Endothelial cell of umbilical vein (primary cell): ENCODE results near the gene FSTL4. TPM values are rescaled to one million over a fixed set of nuclear protein-coding genes. Genes with fewer than 3 reads are reported as not detected.
A peak's percentile ranks its signal among the peaks of the same experiment; 100 is the strongest.

Experiments
- BruUV-seq: library from RNA; stranded (reverse); fragments of 400-500 nt; replicated peaks from 2 replicates; lab custom pipeline; 2021; lab: Mats Ljungman, UMichigan
- CTCF ChIA-PET: fragments of 300-600, 350-600 bp; sonication (Branson Sonifier 250); formaldehyde crosslinking; loops from one replicate; lab custom pipeline; 2021; ENCODE audit warnings: antibody characterized with exemption, inconsistent platforms; lab: Charles Lee
- POLR2A ChIA-PET: fragments of 300-600, 350-600 bp; sonication (Branson Sonifier 250); formaldehyde crosslinking; loops from one replicate; lab custom pipeline; 2021; ENCODE audit warnings: antibody characterized with exemption, inconsistent platforms; lab: Charles Lee
- DNase-seq: peaks from one replicate; pipeline ENCODE4 v3.0.0-alpha.2; 2011; ENCODE audit warnings: low read depth, low spot score
- FAIRE-seq: peaks from 2 replicates; lab custom pipeline; 2011; peaks lifted over from hg19 to GRCh38; lab: Jason Lieb, UNC
- H2AFZ ChIP-seq: 2 replicates; pipeline ENCODE4 v1.6.0; 2012; ENCODE audit warnings: low read depth, low read length, control low read depth, inconsistent platforms
- H3K27ac ChIP-seq: 2 replicates; pipeline ENCODE4 v1.5.1; 2011; ENCODE audit warnings: low read depth, mild to moderate bottlenecking, control low read depth, low read length, moderate library complexity; ENCODE audit not compliant: insufficient read depth
- H3K27me3 ChIP-seq, 2 experiments: 2 replicates each; pipeline versions ENCODE4 v1.6.0 to v1.6.1; 2011; ENCODE audit warnings: low read length in 2 of 2, mixed read lengths in 1 of 2; ENCODE audit not compliant: control insufficient read depth in 2 of 2, insufficient read depth in 2 of 2
- H3K36me3 ChIP-seq, 2 experiments: 2 replicates in 1 of 2; 3 replicates in 1 of 2; pipeline ENCODE4 v1.5.1; 2011; ENCODE audit warnings: low read length in 2 of 2, mild to moderate bottlenecking in 1 of 2, moderate library complexity in 1 of 2; ENCODE audit not compliant: control insufficient read depth in 2 of 2, insufficient read depth in 2 of 2; ENCODE audit errors: extremely low read depth in 1 of 2
- H3K4me1 ChIP-seq: 3 replicates; pipeline ENCODE4 v1.5.1; 2011; ENCODE audit warnings: mild to moderate bottlenecking, low read length; ENCODE audit not compliant: control insufficient read depth, insufficient read depth; ENCODE audit errors: extremely low read depth
- H3K4me2 ChIP-seq: 2 replicates; pipeline ENCODE4 v1.6.1; 2011; ENCODE audit warnings: low read length, control low read depth, mixed read lengths; ENCODE audit not compliant: insufficient read depth
- H3K4me3 ChIP-seq, 3 experiments: fragments of 200-600 bp in 1 of 3; sonication (generic), shearing (Covaris generic) in 1 of 3; replicated peaks in 1 of 3; 2 replicates each; pipeline ENCODE4 v1.5.1; 2011 to 2016; ENCODE audit warnings: control low read depth in 3 of 3, low read length in 3 of 3, mild to moderate bottlenecking in 2 of 3, inconsistent platforms in 1 of 3, low read depth in 1 of 3, moderate library complexity in 1 of 3; ENCODE audit not compliant: insufficient read depth in 1 of 3
- H3K79me2 ChIP-seq: 2 replicates; pipeline ENCODE4 v1.6.0; 2012; ENCODE audit warnings: low read length, inconsistent platforms; ENCODE audit not compliant: control insufficient read depth, insufficient read depth
- H3K9ac ChIP-seq: replicated peaks from 2 replicates; pipeline ENCODE3; 2011; ENCODE audit warnings: low read length, control low read depth; ENCODE audit not compliant: insufficient read depth; ENCODE audit errors: extremely low read depth
- H3K9me1 ChIP-seq: replicated peaks from 3 replicates; pipeline ENCODE4 v1.6.0; 2011; ENCODE audit warnings: mild to moderate bottlenecking, low read length; ENCODE audit not compliant: control insufficient read depth, insufficient read depth; ENCODE audit errors: extremely low read depth
- H3K9me3 ChIP-seq: replicated peaks from 2 replicates; pipeline ENCODE4 v1.5.1; 2012; ENCODE audit warnings: low read length, inconsistent platforms; ENCODE audit not compliant: control insufficient read depth, insufficient read depth
- H4K20me1 ChIP-seq: replicated peaks from 2 replicates; pipeline ENCODE3; 2011; ENCODE audit warnings: mild to moderate bottlenecking, low read length; ENCODE audit not compliant: control insufficient read depth, insufficient read depth; ENCODE audit errors: extremely low read depth
- FOS ChIP-seq: IDR thresholded peaks from 2 replicates; pipeline ENCODE4 v1.6.1; 2011; ENCODE audit warnings: mild to moderate bottlenecking, low read length, moderate library complexity, borderline replicate concordance; ENCODE audit not compliant: insufficient read depth
- GATA2 ChIP-seq: IDR thresholded peaks from 2 replicates; pipeline ENCODE4 v1.7.0; 2011; ENCODE audit warnings: low read depth, mild to moderate bottlenecking, moderate library complexity, mixed read lengths, low read length; ENCODE audit not compliant: insufficient read length, insufficient read depth
- MYC ChIP-seq: IDR thresholded peaks from one replicate; pipeline ENCODE4 v1.6.1; 2011; ENCODE audit warnings: mild to moderate bottlenecking, low read depth, low read length
- POLR2A ChIP-seq: IDR thresholded peaks from 2 replicates; pipeline ENCODE4 v1.6.1; 2012; ENCODE audit warnings: low read depth, mild to moderate bottlenecking, control low read depth, low read length
- dilution Hi-C: fragments of 300-500 bp; cut with MboI; formaldehyde crosslinking; loops from one replicate; pipeline ENCODE4 v1.15.0; 2019; ENCODE audit warnings: low sequenced_read_pairs; ENCODE audit not compliant: extremely low pct_ligation_motif_present
- intact Hi-C: fragments of 100-400 bp; cut with micrococcal nuclease; formaldehyde crosslinking; loops from one replicate; pipeline ENCODE4 v1.10.0; 2022
- polyA plus RNA-seq, 4 experiments: library from polyadenylated mRNA; depleted of rRNA in 3 of 4; stranded (reverse) in 3 of 4; unstranded in 1 of 4; fragments of >200 nt; gene quantifications; 2 replicates each; pipeline versions ENCODE4 v1.2.1 to v1.2.3, GENCODE V29; 2011 to 2012; ENCODE audit warnings: missing spikeins in 1 of 4
- total RNA-seq: library from RNA; stranded (reverse); gene quantifications from 2 replicates; pipeline ENCODE4 v1.2.3, GENCODE V29; 2021
- TF ChIP-seq, protein P1 (sequence below), 2 donors: IDR thresholded peaks; 1 replicate in 1 of 2; 2 replicates in 1 of 2; pipeline ENCODE4 v1.5.1; 2011; ENCODE audit warnings: low read length in 2 of 2, mild to moderate bottlenecking in 2 of 2, moderate library complexity in 2 of 2, control low read depth in 1 of 2, inconsistent platforms in 1 of 2, low read depth in 1 of 2; ENCODE audit not compliant: insufficient read depth in 1 of 2; ENCODE audit errors: extremely low read depth in 1 of 2

FSTL4 gene
- total and polyA plus RNA-seq, 2 donors (not counting 3 experiments of a cell fraction or from before 2014, with no cell fraction given), result 0.18 TPM; not detected in 1

- ChIA-PET POLR2A (interaction anchor here (0.7 kb wide), 1 partner anchor 49 kb away, joined by 3 read pairs; no protein-coding TSS in a partner anchor), CTCF (interaction anchor here (0.7 to 1.8 kb wide), 9 partner anchors 8 to 55 kb away, joined by 3 to 13 read pairs (median 4); no protein-coding TSS in a partner anchor)
- H3K4me2 ChIP-seq, result peak overlapping the region; percentile 26
- no peak overlapping the region for H2AFZ ChIP-seq
- H3K4me1 ChIP-seq, result peaks cover 17% of the 10 kb centered on the region
- no peaks in the 10 kb centered on the region for H3K79me2 ChIP-seq
- dilution Hi-C loops, result no loop called here
- H3K4me3 ChIP-seq, result no peak overlapping the region
- no peak overlapping the region for H3K27ac ChIP-seq
- BruUV-seq, result no TSS peak
- H3K9me3 ChIP-seq, result no peaks in the 10 kb centered on the region
- no peak overlapping the region for H3K9ac ChIP-seq
- TF ChIP-seq, protein P1, sequence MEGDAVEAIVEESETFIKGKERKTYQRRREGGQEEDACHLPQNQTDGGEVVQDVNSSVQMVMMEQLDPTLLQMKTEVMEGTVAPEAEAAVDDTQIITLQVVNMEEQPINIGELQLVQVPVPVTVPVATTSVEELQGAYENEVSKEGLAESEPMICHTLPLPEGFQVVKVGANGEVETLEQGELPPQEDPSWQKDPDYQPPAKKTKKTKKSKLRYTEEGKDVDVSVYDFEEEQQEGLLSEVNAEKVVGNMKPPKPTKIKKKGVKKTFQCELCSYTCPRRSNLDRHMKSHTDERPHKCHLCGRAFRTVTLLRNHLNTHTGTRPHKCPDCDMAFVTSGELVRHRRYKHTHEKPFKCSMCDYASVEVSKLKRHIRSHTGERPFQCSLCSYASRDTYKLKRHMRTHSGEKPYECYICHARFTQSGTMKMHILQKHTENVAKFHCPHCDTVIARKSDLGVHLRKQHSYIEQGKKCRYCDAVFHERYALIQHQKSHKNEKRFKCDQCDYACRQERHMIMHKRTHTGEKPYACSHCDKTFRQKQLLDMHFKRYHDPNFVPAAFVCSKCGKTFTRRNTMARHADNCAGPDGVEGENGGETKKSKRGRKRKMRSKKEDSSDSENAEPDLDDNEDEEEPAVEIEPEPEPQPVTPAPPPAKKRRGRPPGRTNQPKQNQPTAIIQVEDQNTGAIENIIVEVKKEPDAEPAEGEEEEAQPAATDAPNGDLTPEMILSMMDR (IDR thresholded peaks at IDR 0.05; ENCODE audit: extremely low read depth in 1 of 2, insufficient read depth in 1 of 2, low read depth in 1 of 2, low read length in 2 of 2), result peak; percentile 53 to 57
- TF ChIP-seq POLR2A, result no peak
- intact Hi-C loops, result no loop called here
- DNase-seq (no peak), FAIRE-seq (no peak)
- H3K27me3 ChIP-seq, result no peaks in the 10 kb centered on the region
- H3K9me1 ChIP-seq, result no peaks in the 10 kb centered on the region
- H3K36me3 ChIP-seq, result no peaks in the 10 kb centered on the region
- H4K20me1 ChIP-seq, result no peaks in the 10 kb centered on the region
Observed at GRCh38 chr5:133460172-133460758, 152.1 kb downstream of the FSTL4 start.

- DNase-seq, result peak; percentile 51
- ChIA-PET POLR2A (interaction anchor here (0.7 kb wide), 1 partner anchor 50 kb away, joined by 3 read pairs; no protein-coding TSS in a partner anchor), CTCF (interaction anchor here (0.9 to 1.8 kb wide), 7 partner anchors 9 to 56 kb away, joined by 3 to 13 read pairs (median 6); no protein-coding TSS in a partner anchor)
- peak overlapping the region; percentile 26 for H3K4me2 ChIP-seq
- FAIRE-seq, result peak; percentile 72
- no peaks in the 10 kb centered on the region for H3K9me3 ChIP-seq
- dilution Hi-C loops (no loop called here), intact Hi-C loops (loop anchor here (2.0 kb wide), 1 partner anchor 37 kb away; no protein-coding TSS in a partner anchor)
- H3K4me1 ChIP-seq, result peaks cover 17% of the 10 kb centered on the region
- no peaks in the 10 kb centered on the region for H4K20me1 ChIP-seq
- peak overlapping the region; percentile 14 for H3K27ac ChIP-seq
- H3K9me1 ChIP-seq, result no peaks in the 10 kb centered on the region
- no peaks in the 10 kb centered on the region for H3K27me3 ChIP-seq
- H2AFZ ChIP-seq, result peak overlapping the region; percentile 52
- no peaks in the 10 kb centered on the region for H3K36me3 ChIP-seq
- no peak overlapping the region for H3K9ac ChIP-seq
- H3K79me2 ChIP-seq, result no peaks in the 10 kb centered on the region
- no peak overlapping the region for H3K4me3 ChIP-seq
- BruUV-seq, result no TSS peak
- TF ChIP-seq GATA2 (no peak), FOS (peak; percentile 23), MYC (no peak)
Observed at GRCh38 chr5:133459474-133460160, 152.7 kb downstream of the FSTL4 start.
